H7 (cell line): ENCODE data around the gene TEAD4. TPM values are rescaled to one million over a fixed set of nuclear protein-coding genes. Genes with fewer than 3 reads are reported as not detected.

ENCODE experiments used
- DNase-seq: peaks from one replicate; pipeline ENCODE4 v3.0.0; 2012
- H3K27me3 ChIP-seq: 2 replicates; pipeline ENCODE4 v1.6.0; 2011; ENCODE audit warnings: mild to moderate bottlenecking, low read length; ENCODE audit not compliant: control insufficient read depth, insufficient read depth
- H3K36me3 ChIP-seq: replicated peaks from 2 replicates; pipeline ENCODE4 v1.5.1; 2011; ENCODE audit warnings: low read length; ENCODE audit not compliant: control insufficient read depth, insufficient read depth
- H3K4me3 ChIP-seq: 2 replicates; pipeline ENCODE4 v1.5.1; 2011; ENCODE audit warnings: low read depth, mild to moderate bottlenecking, control low read depth, low read length, moderate library complexity; ENCODE audit not compliant: insufficient read depth
- total RNA-seq: library from RNA; depleted of rRNA; stranded (reverse); fragments of >200 nt; shearing (Covaris generic); gene quantifications from 2 replicates; pipeline ENCODE4 v1.2.3, GENCODE V29; 2014

The TEAD4 gene
- total RNA-seq, 1 experiment from 2014 or later, result 70.9 TPM

GRCh38 chr12:3000548-3001275 lies 41.5 kb downstream of the TEAD4 start:
- H3K36me3 ChIP-seq, result peaks cover 22% of the 10 kb centered on the region
- DNase-seq, result peak; percentile 77
- no peak overlapping the region for H3K4me3 ChIP-seq
- no peaks in the 10 kb centered on the region for H3K27me3 ChIP-seq

GRCh38 chr12:3002646-3003045 lies 43.4 kb downstream of the TEAD4 start:
- Histone ChIP-seq H3K36me3 (peaks cover 22% of the 10 kb centered on the region), H3K4me3 (no peak overlapping the region), H3K27me3 (no peaks in the 10 kb centered on the region)
- DNase-seq, result no peak

GRCh38 chr12:3003357-3003992 lies 44.3 kb downstream of the TEAD4 start:
- Histone ChIP-seq H3K36me3 (peaks cover 22% of the 10 kb centered on the region), H3K27me3 (no peaks in the 10 kb centered on the region), H3K4me3 (no peak overlapping the region)
- DNase-seq, result peak; percentile 76

GRCh38 chr12:3004655-3005565 lies 45.7 kb downstream of the TEAD4 start:
- Histone ChIP-seq H3K27me3 (no peaks in the 10 kb centered on the region), H3K4me3 (no peak overlapping the region), H3K36me3 (peaks cover 27% of the 10 kb centered on the region)
- DNase-seq, result peak; percentile 78

- H3K27me3 ChIP-seq, result no peaks in the 10 kb centered on the region
- H3K4me3 ChIP-seq, result no peak overlapping the region
- DNase-seq, result no peak
- H3K36me3 ChIP-seq, result peaks cover 24% of the 10 kb centered on the region
Measured at GRCh38 chr12:3005736-3006135, 46.5 kb downstream of the TEAD4 start.

GRCh38 chr12:3009780-3010179 lies 50.6 kb downstream of the TEAD4 start:
- H3K27me3 ChIP-seq, result no peaks in the 10 kb centered on the region
- DNase-seq, result peak; percentile 44
- peaks cover 21% of the 10 kb centered on the region for H3K36me3 ChIP-seq

GRCh38 chr12:3010214-3010930 lies 51.2 kb downstream of the TEAD4 start:
- peak; percentile 38 for DNase-seq
- Histone ChIP-seq H3K27me3 (no peaks in the 10 kb centered on the region), H3K4me3 (no peak overlapping the region), H3K36me3 (peaks cover 19% of the 10 kb centered on the region)

More at GRCh38 chr12:3009780-3010179, 50.6 kb downstream of the TEAD4 start:
- no peak overlapping the region for H3K4me3 ChIP-seq

- H3K27me3 ChIP-seq, result no peaks in the 10 kb centered on the region
- DNase-seq, result no peak
- H3K36me3 ChIP-seq, result peaks cover 28% of the 10 kb centered on the region
- no peak overlapping the region for H3K4me3 ChIP-seq
Measured at GRCh38 chr12:3012786-3013185, 53.6 kb downstream of the TEAD4 start.

GRCh38 chr12:3014641-3015040 lies 55.4 kb downstream of the TEAD4 start:
- Histone ChIP-seq H3K36me3 (peaks cover 30% of the 10 kb centered on the region), H3K4me3 (no peak overlapping the region), H3K27me3 (no peaks in the 10 kb centered on the region)
- peak; percentile 60 for DNase-seq

GRCh38 chr12:3015356-3015755 lies 56.2 kb downstream of the TEAD4 start:
- no peak for DNase-seq
- no peak overlapping the region for H3K4me3 ChIP-seq
- H3K27me3 ChIP-seq, result no peaks in the 10 kb centered on the region
- peaks cover 28% of the 10 kb centered on the region for H3K36me3 ChIP-seq

- H3K4me3 ChIP-seq, result no peak overlapping the region
- no peaks in the 10 kb centered on the region for H3K27me3 ChIP-seq
- no peak for DNase-seq
- H3K36me3 ChIP-seq, result peaks cover 30% of the 10 kb centered on the region
Measured at GRCh38 chr12:3016191-3016590, 57.0 kb downstream of the TEAD4 start.

- DNase-seq, result no peak
- no peak overlapping the region for H3K4me3 ChIP-seq
- H3K36me3 ChIP-seq, result peaks cover 33% of the 10 kb centered on the region
- H3K27me3 ChIP-seq, result no peaks in the 10 kb centered on the region
Measured at GRCh38 chr12:3017281-3017680, 58.1 kb downstream of the TEAD4 start.

- DNase-seq, result no peak
- Histone ChIP-seq H3K27me3 (no peaks in the 10 kb centered on the region), H3K4me3 (no peak overlapping the region), H3K36me3 (peaks cover 37% of the 10 kb centered on the region)
Measured at GRCh38 chr12:3018284-3019004, 59.2 kb downstream of the TEAD4 start.
